HepG2 (cell line): ENCODE results near the gene CEP78. TPM values are rescaled to one million over a fixed set of nuclear protein-coding genes. Genes with fewer than 3 reads are reported as not detected.

Source experiments
- ATAC-seq: fragments of 200-7000 bp; cut with Tn5 transposase; 3 replicates; pipeline ENCODE4 v1.9.1; 2020; ENCODE audit warnings: mild to moderate bottlenecking, moderate library complexity
- BruUV-seq: library from RNA; stranded (reverse); fragments of 400-500 nt; replicated peaks from 2 replicates; lab custom pipeline; 2021; lab: Mats Ljungman, UMichigan
- CTCF ChIA-PET: fragments of 300-600 bp; formaldehyde crosslinking; extraction: SDS; loops from one replicate; lab custom pipeline; 2021; ENCODE audit warnings: low total read pairs, inconsistent platforms, low intra/inter-chr PET ratio; lab: Yijun Ruan, JAX
- POLR2A ChIA-PET: fragments of 350-600 bp; sonication (Branson Sonifier 250); formaldehyde crosslinking; loops from one replicate; lab custom pipeline; 2020; ENCODE audit warnings: antibody characterized with exemption, inconsistent platforms; lab: Yijun Ruan, JAX
- DNase-seq: peaks from one replicate; pipeline ENCODE4 v3.0.0-alpha.2; 2015; ENCODE audit warnings: low spot score
- FAIRE-seq: peaks from 3 replicates; lab custom pipeline; 2011; peaks lifted over from hg19 to GRCh38; lab: Jason Lieb, UNC
- H2AFZ ChIP-seq: one replicate; pipeline ENCODE4 v1.6.1; 2011; ENCODE audit warnings: low read length, inconsistent platforms
- H3K27ac ChIP-seq: fragments of 300-600 bp; 3 replicates; pipeline ENCODE4 v1.8.0; 2011; ENCODE audit warnings: mixed run types, mild to moderate bottlenecking, mixed read lengths, low read length, inconsistent platforms; ENCODE audit not compliant: insufficient read depth; ENCODE audit errors: extremely low read length
- H3K27me3 ChIP-seq, 2 experiments: fragments of 200-600 bp in 1 of 2; 2 replicates in 1 of 2; 3 replicates in 1 of 2; pipeline versions ENCODE4 v1.6.0 to v1.8.0; 2011; ENCODE audit warnings: low read length in 2 of 2, mild to moderate bottlenecking in 2 of 2, moderate library complexity in 2 of 2, inconsistent platforms in 1 of 2; ENCODE audit not compliant: insufficient read depth in 2 of 2, control insufficient read depth in 1 of 2
- H3K36me3 ChIP-seq, 2 experiments: fragments of 200-600 bp in 1 of 2; replicated peaks in 1 of 2; 2 replicates in 1 of 2; 3 replicates in 1 of 2; pipeline versions ENCODE4 v1.5.1 to v1.8.0; 2011; ENCODE audit warnings: low read length in 2 of 2, inconsistent platforms in 1 of 2; ENCODE audit not compliant: insufficient read depth in 2 of 2, control insufficient read depth in 1 of 2
- H3K4me1 ChIP-seq: 2 replicates; pipeline ENCODE4 v1.5.1; 2012; ENCODE audit warnings: low read length, inconsistent platforms; ENCODE audit not compliant: insufficient read depth
- H3K4me2 ChIP-seq: 2 replicates; pipeline ENCODE4 v1.6.0; 2011; ENCODE audit warnings: low read depth, low read length, inconsistent platforms
- H3K4me3 ChIP-seq, 3 experiments: fragments of 200-600 bp in 1 of 3; sonication (generic), shearing (Covaris generic) in 1 of 3; replicated peaks in 1 of 3; 2 replicates each; pipeline ENCODE4 v1.5.1; 2011 to 2016; ENCODE audit warnings: low read length in 3 of 3, inconsistent platforms in 2 of 3, low read depth in 2 of 3, mild to moderate bottlenecking in 2 of 3, control low read depth in 1 of 3, mixed read lengths in 1 of 3; ENCODE audit not compliant: insufficient read depth in 1 of 3
- H3K79me2 ChIP-seq: one replicate; pipeline ENCODE4 v1.6.1; 2011; ENCODE audit warnings: low read length, inconsistent platforms; ENCODE audit not compliant: insufficient read depth
- H3K9ac ChIP-seq: 2 replicates; pipeline ENCODE4 v1.6.0; 2011; ENCODE audit warnings: mild to moderate bottlenecking, low read depth, low read length, inconsistent platforms; ENCODE audit not compliant: insufficient read depth
- H3K9me3 ChIP-seq: 2 replicates; pipeline ENCODE4 v1.5.1; 2012; ENCODE audit warnings: mild to moderate bottlenecking, low read length
- H4K20me1 ChIP-seq: 2 replicates; pipeline ENCODE4 v1.6.0; 2011; ENCODE audit warnings: inconsistent platforms, mild to moderate bottlenecking, low read length, moderate library complexity; ENCODE audit not compliant: insufficient read depth
- ARNT2 ChIP-seq: sonication (generic); formaldehyde crosslinking; IDR thresholded peaks from 2 replicates; pipeline ENCODE4 v1.8.0; 2022; ENCODE audit warnings: mild to moderate bottlenecking, low read depth, missing genetic modification reagents, moderate library complexity
- EED ChIP-seq: sonication (generic); formaldehyde crosslinking; IDR thresholded peaks from 2 replicates; pipeline ENCODE4 v1.5.0; 2020; ENCODE audit warnings: mild to moderate bottlenecking, missing genetic modification reagents
- HMG20A ChIP-seq: IDR thresholded peaks from 2 replicates; pipeline ENCODE4 v1.6.1; 2016; ENCODE audit warnings: borderline replicate concordance
- HNRNPUL1 ChIP-seq: fragments of 200-400 bp; formaldehyde crosslinking; IDR thresholded peaks from 2 replicates; pipeline ENCODE4 v1.6.1; 2017; ENCODE audit warnings: low read depth, mild to moderate bottlenecking, low read length, moderate library complexity
- MEIS2 ChIP-seq: sonication (generic); formaldehyde crosslinking; IDR thresholded peaks from 2 replicates; pipeline ENCODE4 v1.9.0; 2021; ENCODE audit warnings: mild to moderate bottlenecking, missing genetic modification reagents
- SALL2 ChIP-seq: sonication (generic); formaldehyde crosslinking; IDR thresholded peaks from 2 replicates; pipeline ENCODE4 v1.8.1; 2023; ENCODE audit warnings: mild to moderate bottlenecking, missing genetic modification reagents, inconsistent platforms
- SNAPC5 ChIP-seq: sonication (generic); formaldehyde crosslinking; IDR thresholded peaks from 2 replicates; pipeline ENCODE4 v1.8.1; 2023; ENCODE audit warnings: mild to moderate bottlenecking, missing genetic modification reagents, borderline replicate concordance
- ZNF18 ChIP-seq: sonication (generic); formaldehyde crosslinking; IDR thresholded peaks from 2 replicates; pipeline ENCODE4 v1.8.0; 2022; ENCODE audit warnings: mild to moderate bottlenecking, missing genetic modification reagents; ENCODE audit not compliant: insufficient replicate concordance
- ZNF24 ChIP-seq: fragments of 450-650 bp; IDR thresholded peaks from 2 replicates; pipeline ENCODE4 v1.6.1; 2017; ENCODE audit warnings: antibody characterized with exemption, mild to moderate bottlenecking
- ZNF740 ChIP-seq: sonication (generic); formaldehyde crosslinking; IDR thresholded peaks from 2 replicates; pipeline ENCODE4 v1.4.0; 2020; ENCODE audit warnings: missing genetic modification reagents
- WGBS: methylation state at CpG from one replicate; pipeline ENCODE4 v1.1.6; 2017; ENCODE audit warnings: low lambda C conversion rate; 5-methylcytosine and 5-hydroxymethylcytosine counted together
- in situ Hi-C: cut with HindIII; loops from 2 replicates; pipeline ENCODE4 v1.10.0; 2017; ENCODE audit warnings: low pct_unique_long_range_greater_than_20kb; ENCODE audit not compliant: extremely low pct_ligation_motif_present
- intact Hi-C: fragments of 100-400 bp; cut with micrococcal nuclease; formaldehyde crosslinking; loops from one replicate; pipeline ENCODE4 v1.10.0; 2022; ENCODE audit not compliant: unreplicated experiment
- polyA plus RNA-seq, 8 experiments: library from polyadenylated mRNA; depleted of rRNA in 3 of 8; stranded (reverse) in 7 of 8; unstranded in 1 of 8; fragments of >200 nt; fragmentation: Illumina TruSeq in 4 of 8; extraction: Trizol in 4 of 8; gene quantifications; 2 replicates each; pipeline versions ENCODE4 v1.2.1 to v1.2.3, GENCODE V29; 2011 to 2016; ENCODE audit warnings: low read depth in 4 of 8, missing spikeins in 1 of 8, mixed read lengths in 1 of 8; ENCODE audit not compliant: insufficient read depth in 1 of 8
- total RNA-seq, 5 experiments: library from RNA; depleted of rRNA; stranded (reverse); fragments of >200 nt; fragmentation: Illumina TruSeq; extraction: Trizol; gene quantifications; 2 replicates each; pipeline ENCODE4 v1.2.3, GENCODE V29; 2016; ENCODE audit warnings: low read depth in 1 of 5

Gene CEP78
- total and polyA plus RNA-seq, 2 of the 13 experiments (the other 11 are each of a cell fraction or from before 2014, with no cell fraction given): 5.1 to 30.8 TPM

GRCh38 chr9:78210841-78211301 is 25.0 kb upstream of the CEP78 start:
- no peak for ATAC-seq
- H3K9ac ChIP-seq: no peak overlapping the region
- DNase-seq: no peak
- no peak overlapping the region for H3K27ac ChIP-seq
- H3K36me3 ChIP-seq: no peaks in the 10 kb centered on the region
- H3K27me3 ChIP-seq: peaks cover 1 to 5% of the 10 kb centered on the region in 2 experiments; a peak in 1 of 5 replicates
- H4K20me1 ChIP-seq: no peaks in the 10 kb centered on the region
- WGBS: 14% methylated on average over 4 of the region's 4 CpGs
- no peak for FAIRE-seq
- POLR2A ChIA-PET: no interaction called here
- no TSS peak for BruUV-seq
- H3K79me2 ChIP-seq: no peaks in the 10 kb centered on the region
- H3K4me3 ChIP-seq: no peak overlapping the region
- CTCF ChIA-PET: no interaction called here
- H3K4me1 ChIP-seq: no peaks in the 10 kb centered on the region
- H3K9me3 ChIP-seq: no peaks in the 10 kb centered on the region
- in situ Hi-C loops: loop anchor here (10.0 kb wide), 1 partner anchor 176 kb away; the partner anchor contains the start of gene GNAQ
- H3K4me2 ChIP-seq: no peak overlapping the region
- intact Hi-C loops: no loop called here
- no peak overlapping the region for H2AFZ ChIP-seq
- TF ChIP-seq ARNT2 (CRISPR knock-in tag) (no peak), MEIS2 (CRISPR knock-in tag) (no peak), ZNF18 (CRISPR knock-in tag) (no peak)

GRCh38 chr9:78212868-78213267 is 23.0 kb upstream of the CEP78 start:
- no peaks in the 10 kb centered on the region for H4K20me1 ChIP-seq
- H3K27ac ChIP-seq: no peak overlapping the region
- no peaks in the 10 kb centered on the region for H3K36me3 ChIP-seq
- no peaks in the 10 kb centered on the region for H3K4me1 ChIP-seq
- no peak for ATAC-seq
- CTCF ChIA-PET: no interaction called here
- no peaks in the 10 kb centered on the region for H3K79me2 ChIP-seq
- no peaks in the 10 kb centered on the region for H3K9me3 ChIP-seq
- TF ChIP-seq HNRNPUL1 (no peak), SNAPC5 (CRISPR knock-in tag) (no peak), ZNF740 (no peak), ZNF24 (no peak), SALL2 (CRISPR knock-in tag) (no peak), HMG20A (no peak), EED (CRISPR knock-in tag) (no peak)
- TF ChIP-seq, all 625 proteins: peak for 0
- Histone ChIP-seq H3K4me3 (no peak overlapping the region), H3K27me3 (peaks cover 1 to 5% of the 10 kb centered on the region in 2 experiments; a peak in 1 of 5 replicates), H2AFZ (no peak overlapping the region), H3K4me2 (no peak overlapping the region), H3K9ac (no peak overlapping the region)
- in situ Hi-C loops: loop anchor here (10.0 kb wide), 1 partner anchor 178 kb away; the partner anchor contains the start of gene GNAQ
- DNase-seq (no peak), FAIRE-seq (no peak)
- intact Hi-C loops: no loop called here
- POLR2A ChIA-PET: no interaction called here
- no TSS peak for BruUV-seq
